Trophoblast cell (in vitro differentiated cells and primary cell): Measurements from ENCODE around the gene GALK1.

Experiments used
- DNase-seq, 2 donors: peaks; one replicate each; pipeline ENCODE4 v3.0.0-alpha.2; 2016
- H2AFZ ChIP-seq: 2 replicates; pipeline ENCODE4 v1.6.1; 2013; ENCODE audit warnings: low read length, moderate library complexity, mild to moderate bottlenecking; ENCODE audit not compliant: insufficient read depth, poor library complexity
- H2AK5ac ChIP-seq: 2 replicates; pipeline ENCODE4 v1.6.1; 2013; ENCODE audit warnings: mild to moderate bottlenecking, low read length
- H2BK120ac ChIP-seq: 2 replicates; pipeline ENCODE4 v1.6.1; 2013; ENCODE audit warnings: low read length, mild to moderate bottlenecking, moderate library complexity; ENCODE audit not compliant: insufficient read depth, poor library complexity
- H2BK12ac ChIP-seq: 2 replicates; pipeline ENCODE4 v1.6.1; 2013; ENCODE audit warnings: mild to moderate bottlenecking, low read length, moderate library complexity
- H2BK5ac ChIP-seq: 2 replicates; pipeline ENCODE4 v1.6.1; 2013; ENCODE audit warnings: low read length, low read depth, moderate library complexity, mild to moderate bottlenecking; ENCODE audit not compliant: poor library complexity
- H3K14ac ChIP-seq: 2 replicates; pipeline ENCODE4 v1.6.1; 2013; ENCODE audit warnings: mild to moderate bottlenecking, low read length
- H3K18ac ChIP-seq: 2 replicates; pipeline ENCODE4 v1.6.1; 2013; ENCODE audit warnings: mild to moderate bottlenecking, low read length
- H3K23ac ChIP-seq: 2 replicates; pipeline ENCODE4 v1.6.1; 2013; ENCODE audit warnings: low read length
- H3K27ac ChIP-seq: 2 replicates; pipeline ENCODE4 v1.5.1; 2013; ENCODE audit warnings: low read depth, mild to moderate bottlenecking, inconsistent platforms, low read length, moderate library complexity
- H3K27me3 ChIP-seq: 2 replicates; pipeline ENCODE4 v1.6.1; 2013; ENCODE audit warnings: inconsistent platforms, mild to moderate bottlenecking, low read length, moderate library complexity; ENCODE audit not compliant: insufficient read depth
- H3K36me3 ChIP-seq, 2 experiments: 1 replicate in 1 of 2; 2 replicates in 1 of 2; pipeline ENCODE4 v1.6.1; 2013; ENCODE audit warnings: low read length in 2 of 2, mild to moderate bottlenecking in 2 of 2, moderate library complexity in 1 of 2; ENCODE audit not compliant: insufficient read depth in 2 of 2, control insufficient read depth in 1 of 2
- H3K4ac ChIP-seq: 2 replicates; pipeline ENCODE4 v1.6.1; 2013; ENCODE audit warnings: low read depth, mild to moderate bottlenecking, low read length, moderate library complexity
- H3K4me1 ChIP-seq, 2 experiments: 1 replicate in 1 of 2; 2 replicates in 1 of 2; pipeline ENCODE4 v1.6.1; 2013; ENCODE audit warnings: low read length in 2 of 2, mild to moderate bottlenecking in 2 of 2, moderate library complexity in 1 of 2; ENCODE audit not compliant: insufficient read depth in 2 of 2, control insufficient read depth in 1 of 2
- H3K4me2 ChIP-seq: 2 replicates; pipeline ENCODE4 v1.6.1; 2013; ENCODE audit warnings: inconsistent platforms, mild to moderate bottlenecking, low read length, moderate library complexity
- H3K4me3 ChIP-seq: 2 replicates; pipeline ENCODE4 v1.5.1; 2013; ENCODE audit warnings: mild to moderate bottlenecking, low read depth, low read length, inconsistent platforms
- H3K79me1 ChIP-seq: one replicate; pipeline ENCODE4 v1.6.1; 2013; ENCODE audit warnings: low read length
- H3K79me2 ChIP-seq: 2 replicates; pipeline ENCODE4 v1.6.1; 2013; ENCODE audit warnings: low read length, mild to moderate bottlenecking; ENCODE audit not compliant: control insufficient read depth, insufficient read depth, poor library complexity
- H3K9ac ChIP-seq: 2 replicates; pipeline ENCODE4 v1.6.1; 2013; ENCODE audit warnings: mild to moderate bottlenecking, low read length
- H3K9me3 ChIP-seq: 2 replicates; pipeline ENCODE4 v1.6.1; 2013; ENCODE audit warnings: low read depth, mild to moderate bottlenecking, control low read depth, inconsistent platforms, low read length; ENCODE audit not compliant: insufficient read depth
- H4K12ac ChIP-seq: 2 replicates; pipeline ENCODE4 v1.6.1; 2013; ENCODE audit warnings: low read depth, mild to moderate bottlenecking, low read length, moderate library complexity
- H4K8ac ChIP-seq: 2 replicates; pipeline ENCODE4 v1.6.1; 2013; ENCODE audit warnings: low read depth, mild to moderate bottlenecking, low read length, moderate library complexity
- H4K91ac ChIP-seq: one replicate; pipeline ENCODE4 v1.6.1; 2013; ENCODE audit warnings: low read depth, mild to moderate bottlenecking, low read length, moderate library complexity
- WGBS: extraction: QIAGEN DNeasy Blood & Tissue Kit; methylation state at CpG from one replicate; pipeline ENCODE4 v1.1.7; 2013; ENCODE audit warnings: missing lambda C conversion rate; ENCODE audit not compliant: insufficient read length, insufficient coverage; ENCODE audit errors: extremely low coverage; 5-methylcytosine and 5-hydroxymethylcytosine counted together

Gene GALK1

GRCh38 chr17:75759457-75759856, 5.5 kb downstream of the GALK1 start:
- Histone ChIP-seq H3K4me3 (no peak overlapping the region), H2BK12ac (no peak overlapping the region), H3K36me3 (peaks cover 20 to 25% of the 10 kb centered on the region in 2 experiments), H2BK5ac (no peak overlapping the region), H3K4me1 (peaks cover 6 to 7% of the 10 kb centered on the region in 2 experiments), H4K8ac (no peak overlapping the region), H3K18ac (no peak overlapping the region), H3K27me3 (no peaks in the 10 kb centered on the region), H3K27ac (no peak overlapping the region), H3K4me2 (no peak overlapping the region), H4K12ac (no peak overlapping the region), H2AK5ac (no peak overlapping the region), H4K91ac (no peak overlapping the region), H2AFZ (no peak overlapping the region), H3K4ac (no peak overlapping the region), H3K79me1 (no peaks in the 10 kb centered on the region), H3K79me2 (no peaks in the 10 kb centered on the region), H2BK120ac (no peak overlapping the region), H3K14ac (no peak overlapping the region), H3K23ac (no peak overlapping the region), H3K9me3 (no peaks in the 10 kb centered on the region), H3K9ac (no peak overlapping the region)
- peak; percentile 23 to 60 for DNase-seq
- WGBS: no CpG with 5 or more reads among the region's 3 CpGs

- no peak overlapping the region for H4K8ac ChIP-seq
- H3K18ac ChIP-seq: no peak overlapping the region
- H3K4ac ChIP-seq: no peak overlapping the region
- H2BK5ac ChIP-seq: no peak overlapping the region
- H3K4me1 ChIP-seq: peaks cover 4% of the 10 kb centered on the region in 2 experiments
- no peak overlapping the region for H3K27ac ChIP-seq
- H3K79me2 ChIP-seq: peaks cover 2% of the 10 kb centered on the region
- H2BK120ac ChIP-seq: no peak overlapping the region
- H3K36me3 ChIP-seq: peaks cover 20 to 25% of the 10 kb centered on the region in 2 experiments
- DNase-seq: no peak
- H4K91ac ChIP-seq: no peak overlapping the region
- no peak overlapping the region for H3K14ac ChIP-seq
- H2AK5ac ChIP-seq: no peak overlapping the region
- no peak overlapping the region for H4K12ac ChIP-seq
- peaks cover 6% of the 10 kb centered on the region for H3K79me1 ChIP-seq
- H3K9me3 ChIP-seq: no peaks in the 10 kb centered on the region
- H3K27me3 ChIP-seq: no peaks in the 10 kb centered on the region
- WGBS: no CpG with 5 or more reads among the region's 41 CpGs
- H3K23ac ChIP-seq: no peak overlapping the region
- no peak overlapping the region for H2AFZ ChIP-seq
- H3K9ac ChIP-seq: no peak overlapping the region
- H2BK12ac ChIP-seq: no peak overlapping the region
- no peak overlapping the region for H3K4me3 ChIP-seq
- no peak overlapping the region for H3K4me2 ChIP-seq
Measured at GRCh38 chr17:75758131-75758905, 6.7 kb downstream of the GALK1 start.

DNA sequence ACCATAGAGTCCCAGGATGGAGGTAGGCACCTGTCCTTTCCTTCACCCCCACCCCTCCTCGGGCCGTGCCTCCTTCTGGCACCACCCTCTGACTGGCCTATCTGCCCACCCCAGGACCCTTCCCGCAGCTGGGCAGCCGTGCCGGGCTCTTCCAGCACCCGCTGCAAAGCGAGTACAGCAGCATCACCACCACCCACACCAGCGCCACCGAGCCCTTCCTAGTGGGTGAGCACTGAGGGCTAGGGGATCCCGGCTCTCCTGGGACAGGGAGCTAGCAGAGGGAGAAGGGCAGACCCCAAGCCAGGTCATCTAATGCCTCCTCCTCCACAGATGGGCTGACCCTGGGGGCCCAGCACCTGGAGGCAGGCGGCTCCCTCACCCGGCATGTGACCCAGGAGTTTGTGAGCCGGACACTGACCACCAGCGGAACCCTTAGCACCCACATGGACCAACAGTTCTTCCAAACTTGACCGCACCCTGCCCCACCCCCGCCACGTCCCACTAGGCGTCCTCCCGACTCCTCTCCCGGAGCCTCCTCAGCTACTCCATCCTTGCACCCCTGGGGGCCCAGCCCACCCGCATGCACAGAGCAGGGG, 7.8 kb downstream of the GALK1 start:
- Histone ChIP-seq H4K91ac (no peak overlapping the region), H3K14ac (no peak overlapping the region), H3K4me1 (peaks cover 4% of the 10 kb centered on the region in 2 experiments), H2BK120ac (no peak overlapping the region), H3K18ac (no peak overlapping the region), H3K4me2 (no peak overlapping the region), H3K36me3 (peaks cover 27 to 33% of the 10 kb centered on the region in 2 experiments), H4K8ac (no peak overlapping the region), H2BK5ac (no peak overlapping the region), H3K27ac (no peak overlapping the region), H3K4me3 (no peak overlapping the region), H3K9me3 (peaks cover 2% of the 10 kb centered on the region), H4K12ac (no peak overlapping the region), H2BK12ac (no peak overlapping the region), H3K27me3 (no peaks in the 10 kb centered on the region), H2AK5ac (no peak overlapping the region), H2AFZ (no peak overlapping the region), H3K4ac (no peak overlapping the region), H3K79me2 (peaks cover 2% of the 10 kb centered on the region), H3K79me1 (peaks cover 6% of the 10 kb centered on the region), H3K23ac (no peak overlapping the region), H3K9ac (no peak overlapping the region)
- WGBS: no CpG with 5 or more reads among the region's 21 CpGs
- peak in 1 of 2 donors; percentile 43 for DNase-seq

DNA sequence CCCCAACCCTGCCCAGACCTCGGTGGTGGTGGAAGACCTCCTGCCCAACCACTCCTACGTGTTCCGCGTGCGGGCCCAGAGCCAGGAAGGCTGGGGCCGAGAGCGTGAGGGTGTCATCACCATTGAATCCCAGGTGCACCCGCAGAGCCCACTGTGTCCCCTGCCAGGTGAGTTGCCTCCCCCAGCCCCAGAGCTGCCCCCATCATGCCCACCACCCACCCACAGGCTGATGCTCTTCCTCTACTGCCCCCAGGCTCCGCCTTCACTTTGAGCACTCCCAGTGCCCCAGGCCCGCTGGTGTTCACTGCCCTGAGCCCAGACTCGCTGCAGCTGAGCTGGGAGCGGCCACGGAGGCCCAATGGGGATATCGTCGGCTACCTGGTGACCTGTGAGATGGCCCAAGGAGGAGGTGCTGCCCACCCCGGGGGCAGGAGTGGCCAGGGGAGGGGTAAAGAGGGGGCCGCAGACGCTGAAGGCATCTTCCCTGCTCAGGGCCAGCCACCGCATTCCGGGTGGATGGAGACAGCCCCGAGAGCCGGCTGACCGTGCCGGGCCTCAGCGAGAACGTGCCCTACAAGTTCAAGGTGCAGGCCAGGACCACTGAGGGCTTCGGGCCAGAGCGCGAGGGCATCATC, 8.4 kb downstream of the GALK1 start:
- no peak overlapping the region for H2BK12ac ChIP-seq

More for the DNA sequence above, 8.4 kb downstream of the GALK1 start:
- peaks cover 2% of the 10 kb centered on the region for H3K79me2 ChIP-seq
- H3K79me1 ChIP-seq: peaks cover 6% of the 10 kb centered on the region
- no peak overlapping the region for H2AK5ac ChIP-seq
- H3K14ac ChIP-seq: no peak overlapping the region
- no peak overlapping the region for H3K4me3 ChIP-seq
- no peaks in the 10 kb centered on the region for H3K27me3 ChIP-seq
- H4K91ac ChIP-seq: no peak overlapping the region
- H4K8ac ChIP-seq: no peak overlapping the region
- no peak overlapping the region for H3K27ac ChIP-seq
- peaks cover 5% of the 10 kb centered on the region for H3K9me3 ChIP-seq
- H2BK5ac ChIP-seq: no peak overlapping the region
- H3K18ac ChIP-seq: no peak overlapping the region
- DNase-seq: no peak
- no peak overlapping the region for H2AFZ ChIP-seq
- H4K12ac ChIP-seq: no peak overlapping the region
- no peak overlapping the region for H3K9ac ChIP-seq
- peaks cover 4% of the 10 kb centered on the region in 2 experiments for H3K4me1 ChIP-seq
- no peak overlapping the region for H3K23ac ChIP-seq
- H2BK120ac ChIP-seq: no peak overlapping the region
- H3K36me3 ChIP-seq: peaks cover 30 to 36% of the 10 kb centered on the region in 2 experiments
- WGBS: no CpG with 5 or more reads among the region's 29 CpGs
- H3K4me2 ChIP-seq: no peak overlapping the region
- no peak overlapping the region for H3K4ac ChIP-seq
